CD14-positive monocyte (primary cell): ENCODE results near the gene ITGAV. TPM values are rescaled to one million over a fixed set of nuclear protein-coding genes. Genes with fewer than 3 reads are reported as not detected.

Experiments used
- DNase-seq, 3 donors: peaks; one replicate each; pipeline ENCODE4 v3.0.0-alpha.2; 2011 to 2022
- H2AFZ ChIP-seq: 2 replicates; pipeline ENCODE4 v1.6.0; 2012; ENCODE audit warnings: mild to moderate bottlenecking, low read depth, low read length, inconsistent platforms; ENCODE audit not compliant: insufficient read depth, poor library complexity, severe bottlenecking
- H3K27ac ChIP-seq, 2 donors: 1 replicate in 1 of 2; 2 replicates in 1 of 2; pipeline ENCODE4 v1.5.1; 2012 to 2013; ENCODE audit warnings: low read length in 2 of 2, control low read depth in 1 of 2, inconsistent platforms in 1 of 2, low read depth in 1 of 2, mild to moderate bottlenecking in 1 of 2
- H3K27me3 ChIP-seq, 2 donors: one replicate each; pipeline versions ENCODE4 v1.6.0 to v1.6.1; 2011 to 2013; ENCODE audit warnings: low read length in 2 of 2; ENCODE audit not compliant: control insufficient read depth in 2 of 2, insufficient read depth in 2 of 2
- H3K36me3 ChIP-seq, 2 donors: replicated peaks in 1 of 2; 1 replicate in 1 of 2; 2 replicates in 1 of 2; pipeline versions ENCODE4 v1.5.1 to v1.6.1; 2012 to 2013; ENCODE audit warnings: low read length in 2 of 2, control low read depth in 1 of 2, inconsistent platforms in 1 of 2, mild to moderate bottlenecking in 1 of 2; ENCODE audit not compliant: insufficient read depth in 2 of 2, control insufficient read depth in 1 of 2
- H3K4me1 ChIP-seq, 2 donors: 1 replicate in 1 of 2; 2 replicates in 1 of 2; pipeline versions ENCODE4 v1.5.1 to v1.6.1; 2012 to 2013; ENCODE audit warnings: low read length in 2 of 2, control low read depth in 1 of 2, inconsistent platforms in 1 of 2, mild to moderate bottlenecking in 1 of 2, moderate library complexity in 1 of 2; ENCODE audit not compliant: insufficient read depth in 2 of 2, control insufficient read depth in 1 of 2
- H3K4me2 ChIP-seq: replicated peaks from 2 replicates; pipeline ENCODE3; 2012; ENCODE audit warnings: low read length, moderate library complexity, mild to moderate bottlenecking; ENCODE audit not compliant: poor library complexity, severe bottlenecking; ENCODE audit errors: extremely low read depth
- H3K4me3 ChIP-seq, 3 experiments: fragments of 200-600 bp in 1 of 3; sonication (generic) in 1 of 3; replicated peaks in 1 of 3; 1 replicate in 2 of 3; 2 replicates in 1 of 3; pipeline ENCODE4 v1.5.1; 2011 to 2013; ENCODE audit warnings: low read length in 3 of 3, mild to moderate bottlenecking in 3 of 3, control low read depth in 2 of 3, low read depth in 2 of 3, inconsistent platforms in 1 of 3, moderate library complexity in 1 of 3
- H3K79me2 ChIP-seq: 2 replicates; pipeline ENCODE4 v1.6.0; 2012; ENCODE audit warnings: mild to moderate bottlenecking, control low read depth, inconsistent platforms, low read length, moderate library complexity; ENCODE audit not compliant: insufficient read depth
- H3K9ac ChIP-seq: 2 replicates; pipeline ENCODE4 v1.6.0; 2017; ENCODE audit warnings: low read length, mild to moderate bottlenecking; ENCODE audit not compliant: insufficient read depth, poor library complexity, severe bottlenecking
- H3K9me3 ChIP-seq, 2 donors: replicated peaks in 1 of 2; 1 replicate in 1 of 2; 2 replicates in 1 of 2; pipeline versions ENCODE4 v1.5.1 to v1.6.1; 2012 to 2013; ENCODE audit warnings: low read length in 2 of 2, control low read depth in 1 of 2; ENCODE audit not compliant: control insufficient read depth in 1 of 2, insufficient read depth in 1 of 2
- H4K20me1 ChIP-seq: 2 replicates; pipeline ENCODE4 v1.6.0; 2012; ENCODE audit warnings: mild to moderate bottlenecking, low read length, control low read depth, moderate library complexity; ENCODE audit not compliant: insufficient read depth
- H3K27ac Mint-ChIP-seq, 7 donors: one replicate each; pipeline ENCODE4 v1.8.0; 2020; ENCODE audit warnings: mild to moderate bottlenecking in 7 of 7, mixed read lengths in 7 of 7, moderate library complexity in 6 of 7, inconsistent platforms in 2 of 7
- H3K27me3 Mint-ChIP-seq, 3 donors: one replicate each; pipeline ENCODE4 v1.8.0; 2021 to 2022; ENCODE audit warnings: low read depth in 3 of 3, mild to moderate bottlenecking in 3 of 3, mixed read lengths in 3 of 3, moderate library complexity in 3 of 3, inconsistent platforms in 1 of 3
- H3K36me3 Mint-ChIP-seq, 2 donors: one replicate each; pipeline ENCODE4 v1.8.0; 2020; ENCODE audit warnings: mixed read lengths in 2 of 2, inconsistent platforms in 1 of 2, mild to moderate bottlenecking in 1 of 2
- H3K4me1 Mint-ChIP-seq: one replicate; pipeline ENCODE4 v1.8.0; 2020; ENCODE audit warnings: mild to moderate bottlenecking, mixed read lengths
- H3K4me3 Mint-ChIP-seq, 2 donors: one replicate each; pipeline ENCODE4 v1.8.0; 2020; ENCODE audit warnings: mild to moderate bottlenecking in 2 of 2, mixed read lengths in 2 of 2, moderate library complexity in 1 of 2
- H3K9me3 Mint-ChIP-seq, 7 donors: one replicate each; pipeline ENCODE4 v1.8.0; 2020 to 2022; ENCODE audit warnings: mixed read lengths in 7 of 7, mild to moderate bottlenecking in 6 of 7, moderate library complexity in 6 of 7, inconsistent platforms in 2 of 7
- WGBS: methylation state at CpG from one replicate; pipeline ENCODE4 v1.1.5; 2013; ENCODE audit warnings: missing lambda C conversion rate; ENCODE audit not compliant: insufficient coverage; 5-methylcytosine and 5-hydroxymethylcytosine counted together
- intact Hi-C, 2 donors: fragments of 100-400 bp; cut with micrococcal nuclease; formaldehyde crosslinking; loops; one replicate each; pipeline versions ENCODE4 v1.15.0 to v1.15.1; 2023
- polyA plus RNA-seq, 3 donors: library from polyadenylated mRNA; depleted of rRNA in 1 of 3; unstranded in 2 of 3; stranded (reverse) in 1 of 3; fragments of 300-500 nt in 2 of 3; fragments of >200 nt in 1 of 3; fragmentation: Illumina TruSeq in 2 of 3; gene quantifications; 1 replicate in 2 of 3; 2 replicates in 1 of 3; pipeline ENCODE4 v1.2.3, GENCODE V29; 2012 to 2021
- TF ChIP-seq, protein P1 (sequence below): fragments of 200-600 bp; IDR thresholded peaks from one replicate; pipeline ENCODE4 v1.8.0; 2022; ENCODE audit warnings: antibody characterized with exemption, mild to moderate bottlenecking

The ITGAV gene
- polyA plus RNA-seq, 3 donors: 4.9 to 8.2 (median 6.0) TPM

DNA sequence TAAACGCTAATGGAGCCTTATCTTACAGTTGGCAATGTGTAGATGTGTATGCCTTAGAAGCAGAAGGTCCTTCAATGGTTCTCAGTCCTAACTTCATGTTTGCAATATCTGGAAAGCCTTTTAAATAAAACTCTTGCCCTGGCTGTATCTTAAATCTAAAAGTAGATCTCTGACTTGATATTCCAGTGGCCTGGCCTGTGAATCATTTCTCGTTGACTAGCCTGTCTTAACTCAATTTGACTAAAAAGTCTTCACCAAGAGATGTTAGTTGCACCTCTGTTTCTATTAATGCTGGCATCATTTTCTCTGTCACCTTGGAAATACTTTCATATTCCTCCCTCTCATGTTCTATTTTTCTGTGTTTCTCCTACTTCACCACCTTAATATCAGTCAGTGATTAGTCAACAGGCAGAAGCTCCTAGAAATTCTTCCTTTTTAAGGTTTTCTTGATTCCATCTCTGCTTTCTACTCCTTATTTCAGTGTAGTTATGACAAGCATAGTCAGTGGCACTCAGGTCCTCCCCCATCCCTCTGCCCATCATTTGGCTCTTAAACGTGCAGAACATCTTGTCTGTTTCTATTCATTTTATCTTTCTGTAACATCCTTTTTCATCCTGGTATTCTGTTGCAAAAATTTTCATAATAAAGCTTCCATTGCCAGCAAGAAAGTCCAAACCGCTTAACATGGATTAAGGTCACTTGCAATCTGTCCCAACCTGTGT lies 4.3 kb downstream of the ITGAV start:
- Histone ChIP-seq H3K4me2 (no peak overlapping the region), H3K4me3 (no peak overlapping the region)
- H3K27ac Mint-ChIP-seq: no peak overlapping the region

DNA sequence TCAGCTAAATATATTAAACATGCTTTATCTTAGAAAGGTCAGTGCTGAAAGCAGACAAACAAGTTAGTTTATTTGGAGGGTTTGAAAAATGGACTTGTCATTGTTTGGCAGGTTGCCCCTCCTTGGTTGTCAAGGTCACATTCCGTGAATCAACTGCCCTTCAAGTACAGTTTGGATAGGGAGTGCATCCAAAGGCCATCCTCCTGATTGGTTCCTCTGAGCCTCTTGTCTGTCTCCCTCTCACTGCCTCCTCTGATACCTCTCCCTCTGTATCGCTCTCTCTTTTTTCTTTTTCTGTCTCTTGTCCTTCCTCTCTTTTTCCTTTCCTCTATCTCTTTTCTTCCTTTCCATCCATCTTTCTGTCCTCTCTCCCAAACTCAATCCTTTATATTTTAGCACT lies 5.4 kb downstream of the ITGAV start:
- Histone ChIP-seq H4K20me1 (peaks cover 4% of the 10 kb centered on the region), H3K36me3 (no peaks in the 10 kb centered on the region), H3K9me3 (no peaks in the 10 kb centered on the region), H3K4me1 (peaks cover 14 to 20% of the 10 kb centered on the region in 2 donors), H3K79me2 (peaks cover 25% of the 10 kb centered on the region), H3K27ac (no peak overlapping the region), H3K9ac (no peak overlapping the region), H2AFZ (no peak overlapping the region), H3K27me3 (no peaks in the 10 kb centered on the region), H3K4me3 (no peak overlapping the region), H3K4me2 (no peak overlapping the region)
- H3K27me3 Mint-ChIP-seq: peaks cover 0 to 4% (median 3%) of the 10 kb centered on the region in 3 donors
- H3K4me1 Mint-ChIP-seq: peaks cover 21% of the 10 kb centered on the region
- WGBS: 100% methylated on average over 1 of the region's 2 CpGs
- H3K27ac Mint-ChIP-seq: no peak overlapping the region
- no peak overlapping the region for H3K4me3 Mint-ChIP-seq
- intact Hi-C loops: no loop called here
- DNase-seq: no peak
- H3K9me3 Mint-ChIP-seq: no peaks in the 10 kb centered on the region
- H3K36me3 Mint-ChIP-seq: peaks cover 6 to 10% of the 10 kb centered on the region in 2 donors
- TF ChIP-seq, protein P1, sequence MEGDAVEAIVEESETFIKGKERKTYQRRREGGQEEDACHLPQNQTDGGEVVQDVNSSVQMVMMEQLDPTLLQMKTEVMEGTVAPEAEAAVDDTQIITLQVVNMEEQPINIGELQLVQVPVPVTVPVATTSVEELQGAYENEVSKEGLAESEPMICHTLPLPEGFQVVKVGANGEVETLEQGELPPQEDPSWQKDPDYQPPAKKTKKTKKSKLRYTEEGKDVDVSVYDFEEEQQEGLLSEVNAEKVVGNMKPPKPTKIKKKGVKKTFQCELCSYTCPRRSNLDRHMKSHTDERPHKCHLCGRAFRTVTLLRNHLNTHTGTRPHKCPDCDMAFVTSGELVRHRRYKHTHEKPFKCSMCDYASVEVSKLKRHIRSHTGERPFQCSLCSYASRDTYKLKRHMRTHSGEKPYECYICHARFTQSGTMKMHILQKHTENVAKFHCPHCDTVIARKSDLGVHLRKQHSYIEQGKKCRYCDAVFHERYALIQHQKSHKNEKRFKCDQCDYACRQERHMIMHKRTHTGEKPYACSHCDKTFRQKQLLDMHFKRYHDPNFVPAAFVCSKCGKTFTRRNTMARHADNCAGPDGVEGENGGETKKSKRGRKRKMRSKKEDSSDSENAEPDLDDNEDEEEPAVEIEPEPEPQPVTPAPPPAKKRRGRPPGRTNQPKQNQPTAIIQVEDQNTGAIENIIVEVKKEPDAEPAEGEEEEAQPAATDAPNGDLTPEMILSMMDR: no peak

More for the DNA sequence above, 4.3 kb downstream of the ITGAV start:
- H3K79me2 ChIP-seq: peaks cover 25% of the 10 kb centered on the region
- DNase-seq: no peak
- H3K4me1 Mint-ChIP-seq: peaks cover 24% of the 10 kb centered on the region
- 93% methylated on average over 3 of the region's 4 CpGs for WGBS
- no peak overlapping the region for H3K4me3 Mint-ChIP-seq
- H2AFZ ChIP-seq: no peak overlapping the region
- no peaks in the 10 kb centered on the region for H3K9me3 Mint-ChIP-seq
- peaks cover 0 to 4% (median 3%) of the 10 kb centered on the region in 3 donors for H3K27me3 Mint-ChIP-seq
- peaks cover 16 to 25% of the 10 kb centered on the region in 2 donors for H3K4me1 ChIP-seq
- no peaks in the 10 kb centered on the region for H3K9me3 ChIP-seq
- H3K27me3 ChIP-seq: no peaks in the 10 kb centered on the region
- H3K27ac ChIP-seq: no peak overlapping the region
- peaks cover 0 to 10% of the 10 kb centered on the region in 2 donors for H3K36me3 Mint-ChIP-seq
- TF ChIP-seq, protein P1: no peak
- intact Hi-C loops: no loop called here
- no peak overlapping the region for H3K9ac ChIP-seq
- peaks cover 4% of the 10 kb centered on the region for H4K20me1 ChIP-seq
- H3K36me3 ChIP-seq: no peaks in the 10 kb centered on the region
